ENCODE data around the gene C1QTNF5.

The C1QTNF5 gene

DNA sequence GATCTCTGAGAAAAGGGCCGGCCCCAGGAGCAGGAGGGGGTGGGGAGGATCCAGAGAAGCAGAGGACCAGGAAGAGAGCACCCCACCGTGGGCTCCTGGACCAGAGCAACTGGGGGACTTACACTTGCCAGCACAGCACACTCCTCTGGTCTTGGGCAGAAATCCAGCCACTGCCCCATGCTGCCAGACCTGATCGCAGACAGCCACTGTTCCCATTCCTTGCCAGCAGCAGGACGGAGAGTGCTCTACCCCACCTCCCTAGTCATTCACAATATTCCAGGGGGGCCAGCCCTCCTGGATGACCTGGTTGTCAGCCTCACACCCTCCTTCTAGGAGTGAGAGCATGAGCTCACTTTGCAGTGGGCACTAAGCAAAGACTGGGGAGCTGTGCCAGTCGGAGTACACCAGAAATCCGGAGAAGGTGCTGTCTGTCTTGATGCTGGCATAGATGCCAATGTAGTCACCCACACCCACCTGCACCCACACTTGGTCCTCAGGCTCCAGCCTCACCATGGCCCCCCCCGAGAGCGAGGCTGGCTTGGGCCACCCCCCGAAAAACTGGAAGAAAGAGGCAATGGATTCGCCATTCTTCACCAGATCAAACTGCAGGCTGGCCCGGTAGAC is 1.6 kb downstream of the C1QTNF5 start:
- TF ChIP-seq, protein P1, sequence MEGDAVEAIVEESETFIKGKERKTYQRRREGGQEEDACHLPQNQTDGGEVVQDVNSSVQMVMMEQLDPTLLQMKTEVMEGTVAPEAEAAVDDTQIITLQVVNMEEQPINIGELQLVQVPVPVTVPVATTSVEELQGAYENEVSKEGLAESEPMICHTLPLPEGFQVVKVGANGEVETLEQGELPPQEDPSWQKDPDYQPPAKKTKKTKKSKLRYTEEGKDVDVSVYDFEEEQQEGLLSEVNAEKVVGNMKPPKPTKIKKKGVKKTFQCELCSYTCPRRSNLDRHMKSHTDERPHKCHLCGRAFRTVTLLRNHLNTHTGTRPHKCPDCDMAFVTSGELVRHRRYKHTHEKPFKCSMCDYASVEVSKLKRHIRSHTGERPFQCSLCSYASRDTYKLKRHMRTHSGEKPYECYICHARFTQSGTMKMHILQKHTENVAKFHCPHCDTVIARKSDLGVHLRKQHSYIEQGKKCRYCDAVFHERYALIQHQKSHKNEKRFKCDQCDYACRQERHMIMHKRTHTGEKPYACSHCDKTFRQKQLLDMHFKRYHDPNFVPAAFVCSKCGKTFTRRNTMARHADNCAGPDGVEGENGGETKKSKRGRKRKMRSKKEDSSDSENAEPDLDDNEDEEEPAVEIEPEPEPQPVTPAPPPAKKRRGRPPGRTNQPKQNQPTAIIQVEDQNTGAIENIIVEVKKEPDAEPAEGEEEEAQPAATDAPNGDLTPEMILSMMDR (IDR thresholded peaks at IDR 0.05; ENCODE audit: low read depth, low read length, missing control alignments): no peak
- H3K4me3 ChIP-seq (ENCODE audit: low read depth, low read length): no peak overlapping the region
- no peak for DNase-seq (ENCODE audit: low read depth)

DNA sequence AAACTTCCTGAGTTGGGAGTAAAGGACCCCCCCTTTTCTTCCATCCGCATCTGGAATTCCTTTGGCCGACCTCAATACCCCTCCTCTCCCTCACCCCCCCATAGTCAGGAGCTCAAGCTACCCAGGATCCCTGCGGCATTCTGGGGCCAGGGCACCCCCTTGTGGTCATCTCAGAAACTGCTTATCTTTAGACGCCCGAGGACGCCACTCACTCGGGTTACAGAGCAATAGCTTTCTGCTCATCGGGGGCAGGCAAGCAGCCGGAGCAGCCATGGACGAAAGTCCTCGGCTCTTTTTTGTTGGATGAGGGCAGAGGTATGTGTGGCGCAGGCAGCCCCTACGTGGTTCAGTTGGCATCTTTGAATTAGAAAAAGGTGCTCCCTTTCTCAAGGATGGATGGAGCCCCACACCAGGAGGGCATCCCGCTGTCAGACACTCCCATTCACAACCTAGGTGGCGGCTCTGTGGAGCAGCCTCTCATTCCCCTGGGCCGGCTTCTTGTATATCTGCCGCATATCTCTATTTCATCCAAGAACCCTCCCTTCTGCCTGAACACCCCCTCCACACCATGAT is 2.3 kb downstream of the C1QTNF5 start:
- DNase-seq (ENCODE audit: low read depth): no peak
- H3K4me3 ChIP-seq (ENCODE audit: low read depth, low read length): no peak overlapping the region
- TF ChIP-seq, protein P1 (IDR thresholded peaks at IDR 0.05; ENCODE audit: low read depth, low read length, missing control alignments): peak; percentile 75

DNA sequence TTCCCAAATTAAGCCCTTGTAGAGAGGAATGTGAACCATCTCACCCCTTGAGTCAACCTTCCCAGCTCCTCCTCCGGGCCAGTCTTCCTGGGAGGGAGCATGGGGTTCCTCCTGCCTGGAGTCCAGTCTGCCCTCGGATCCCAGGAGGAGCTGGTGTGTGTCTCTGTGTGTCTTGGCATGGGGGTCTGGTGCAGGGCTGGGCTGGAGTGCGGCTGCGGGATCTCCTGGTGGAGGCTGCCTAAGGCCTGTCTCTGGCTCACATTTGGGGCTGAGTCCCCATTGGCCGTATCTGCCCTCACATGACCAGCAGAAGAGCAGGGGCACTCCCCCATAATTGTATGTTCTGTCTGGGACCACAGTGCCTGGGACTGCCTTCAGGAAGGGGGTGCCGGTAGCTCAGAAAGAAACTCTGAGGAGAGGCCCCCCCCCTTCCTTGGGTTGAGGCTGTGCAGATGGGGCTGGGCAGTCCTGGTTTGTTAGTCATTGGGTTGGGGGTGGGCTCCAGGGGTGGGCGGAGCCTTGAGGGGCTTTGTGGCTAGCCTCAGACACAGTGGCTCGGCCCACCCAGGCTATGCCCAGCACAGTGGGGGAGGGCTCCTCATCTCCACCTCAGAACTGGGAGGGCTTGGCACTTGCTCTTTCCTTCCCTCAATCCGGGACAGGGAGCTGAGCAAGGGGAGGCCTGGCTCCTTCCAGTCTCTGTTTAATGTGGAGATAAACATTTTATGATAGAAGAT is 2.9 kb downstream of the C1QTNF5 start:
- TF ChIP-seq, protein P1 (IDR thresholded peaks at IDR 0.05; ENCODE audit: low read depth, low read length, missing control alignments): no peak
- no peak overlapping the region for H3K4me3 ChIP-seq (ENCODE audit: low read depth, low read length)
- DNase-seq (ENCODE audit: low read depth): no peak

DNA sequence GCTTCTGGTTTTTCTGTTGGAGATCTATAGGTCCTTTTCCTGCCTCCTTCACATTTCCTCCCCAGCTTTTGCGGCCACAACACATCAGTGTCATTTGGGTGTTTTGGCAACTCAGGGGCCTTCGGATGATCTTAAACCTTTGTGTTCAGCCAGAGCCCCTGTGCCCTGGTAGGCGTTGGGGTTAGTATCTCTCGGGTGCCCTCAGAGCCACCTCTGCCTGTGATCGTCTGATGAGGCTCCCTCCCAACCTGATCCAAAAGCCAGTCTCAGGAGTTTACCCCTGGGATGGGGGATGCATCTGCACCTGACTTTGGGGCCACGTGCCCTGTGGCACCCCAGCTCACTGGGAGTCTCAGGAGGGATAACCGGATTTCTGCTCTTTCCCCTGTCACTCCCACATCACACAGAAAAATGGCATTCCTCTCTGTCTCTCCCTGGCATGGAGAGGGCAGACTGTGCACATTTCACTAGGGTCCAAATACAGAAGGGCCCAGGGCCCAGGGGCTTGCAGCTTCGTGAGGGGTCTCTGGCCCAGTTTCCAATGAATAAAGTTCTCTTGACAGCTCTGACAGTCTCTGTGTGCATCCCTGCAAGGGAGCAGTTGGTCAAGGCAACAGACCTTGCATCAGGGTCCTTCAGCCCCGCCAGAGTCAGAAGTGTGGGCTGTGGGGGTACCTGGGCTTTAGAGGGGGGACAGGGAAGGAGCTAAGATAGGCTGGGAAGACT is 3.8 kb downstream of the C1QTNF5 start:
- no peak for DNase-seq (ENCODE audit: low read depth)
- H3K4me3 ChIP-seq (ENCODE audit: low read depth, low read length): no peak overlapping the region
- TF ChIP-seq, protein P1 (IDR thresholded peaks at IDR 0.05; ENCODE audit: low read depth, low read length, missing control alignments): no peak

DNA sequence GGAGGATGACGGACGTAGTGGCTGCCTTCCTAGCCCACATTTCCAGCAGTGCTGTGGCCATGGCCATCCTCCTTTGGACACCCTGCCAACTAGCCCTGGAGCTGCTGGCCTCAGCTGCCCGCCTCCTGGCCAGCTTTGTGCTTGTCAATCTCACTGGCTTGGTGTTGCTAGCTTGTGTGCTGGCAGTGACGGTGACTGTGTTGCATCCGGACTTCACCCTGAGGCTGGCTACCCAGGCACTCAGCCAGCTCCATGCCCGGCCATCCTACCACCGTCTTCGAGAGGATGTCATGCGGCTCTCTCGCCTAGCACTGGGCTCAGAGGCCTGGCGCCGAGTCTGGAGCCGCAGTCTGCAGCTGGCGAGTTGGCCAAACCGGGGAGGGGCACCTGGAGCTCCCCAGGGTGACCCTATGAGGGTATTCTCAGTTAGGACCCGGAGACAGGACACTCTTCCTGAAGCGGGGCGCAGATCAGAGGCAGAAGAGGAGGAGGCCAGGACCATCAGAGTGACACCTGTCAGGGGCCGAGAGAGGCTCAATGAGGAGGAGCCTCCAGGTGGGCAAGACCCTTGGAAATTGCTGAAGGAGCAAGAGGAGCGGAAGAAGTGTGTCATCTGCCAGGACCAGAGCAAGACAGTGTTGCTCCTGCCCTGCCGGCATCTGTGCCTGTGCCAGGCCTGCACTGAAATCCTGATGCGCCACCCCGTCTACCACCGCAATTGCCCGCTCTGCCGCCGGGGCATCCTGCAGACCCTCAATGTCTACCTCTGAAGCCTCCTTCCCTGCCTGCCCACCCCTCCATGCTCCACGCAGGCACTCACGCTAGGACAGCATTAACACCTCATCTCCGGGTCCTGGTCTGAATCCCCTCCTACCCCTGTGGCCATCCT is 4.8 kb downstream of the C1QTNF5 start:
- H3K4me3 ChIP-seq (ENCODE audit: low read depth, low read length): peak overlapping the region; percentile 99; the same call in 1 of the 2 replicates
- no peak for DNase-seq (ENCODE audit: low read depth)
- TF ChIP-seq, protein P1 (IDR thresholded peaks at IDR 0.05; ENCODE audit: low read depth, low read length, missing control alignments): no peak

DNA sequence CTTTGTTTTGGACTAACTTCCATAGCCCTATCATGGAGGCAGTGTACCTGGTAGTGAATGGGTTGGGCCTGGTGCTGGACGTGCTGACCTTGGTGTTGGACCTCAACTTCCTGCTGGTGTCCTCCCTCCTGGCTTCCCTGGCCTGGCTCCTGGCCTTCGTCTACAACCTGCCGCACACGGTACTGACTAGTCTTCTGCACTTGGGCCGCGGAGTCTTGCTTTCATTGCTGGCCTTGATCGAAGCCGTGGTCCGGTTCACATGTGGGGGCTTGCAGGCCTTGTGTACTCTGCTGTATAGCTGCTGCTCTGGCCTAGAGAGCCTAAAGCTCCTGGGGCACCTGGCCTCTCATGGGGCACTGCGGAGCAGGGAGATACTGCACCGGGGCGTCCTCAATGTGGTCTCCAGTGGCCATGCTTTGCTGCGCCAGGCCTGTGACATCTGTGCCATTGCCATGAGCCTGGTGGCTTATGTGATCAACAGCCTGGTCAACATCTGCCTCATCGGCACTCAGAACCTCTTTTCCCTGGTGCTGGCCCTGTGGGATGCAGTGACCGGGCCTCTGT is 5.5 kb downstream of the C1QTNF5 start:
- TF ChIP-seq, protein P1 (IDR thresholded peaks at IDR 0.05; ENCODE audit: low read depth, low read length, missing control alignments): no peak
- DNase-seq (ENCODE audit: low read depth): no peak
- H3K4me3 ChIP-seq (ENCODE audit: low read depth, low read length): peak overlapping the region; percentile 99
